ENCODE data around the gene ZNF17. TPM values are rescaled to one million over a fixed set of nuclear protein-coding genes. Genes with fewer than 3 reads are reported as not detected.

ZNF17 gene
- polyA plus RNA-seq, 3 donors, result 1.4 to 3.3 (median 2.3) TPM

DNA sequence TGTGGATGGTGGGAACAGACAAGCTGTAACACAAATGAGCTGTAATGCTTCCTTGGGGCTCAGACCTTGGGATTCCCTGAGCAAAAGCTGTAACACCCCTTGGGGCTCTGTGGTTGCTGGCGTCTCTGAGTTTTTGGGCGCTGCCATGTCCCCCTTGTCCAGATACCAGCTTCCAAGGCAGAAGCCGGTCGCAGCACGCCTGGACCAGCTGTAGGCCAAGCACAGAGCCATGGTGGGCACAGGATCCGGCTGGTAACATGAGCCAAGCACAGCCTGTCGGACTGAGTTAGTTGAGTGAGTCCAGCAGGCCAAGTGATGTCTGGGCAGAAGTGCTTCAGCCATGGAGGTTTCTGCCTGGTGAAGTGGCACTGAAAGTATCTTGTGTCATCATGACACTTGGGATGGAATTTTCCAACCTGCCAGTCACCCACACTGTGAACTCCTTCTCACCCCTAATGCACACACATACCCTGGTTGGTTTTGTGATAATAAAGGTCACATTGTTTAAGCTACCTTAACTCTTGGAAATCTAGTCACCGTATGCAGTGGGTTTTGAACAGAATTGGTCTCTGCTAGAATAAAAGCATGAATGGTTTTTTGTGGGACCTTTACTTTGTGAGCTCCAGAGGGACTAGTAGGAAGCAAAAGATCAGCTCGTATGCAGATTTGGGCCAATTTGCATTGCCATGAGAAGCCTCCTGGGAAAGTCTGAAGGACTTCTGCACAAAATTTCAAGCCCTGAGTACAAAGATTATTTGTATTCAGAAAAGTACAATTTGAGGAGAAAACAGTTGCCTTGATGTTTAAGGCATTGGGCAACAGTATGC, 7.0 kb upstream of the ZNF17 start:
- Mint-ChIP-seq H3K9me3 (peaks cover 9 to 45% (median 34%) of the 10 kb centered on the region in 7 donors), H3K4me1 (no peaks in the 10 kb centered on the region), H3K4me3 (no peak overlapping the region), H3K27me3 (ENCODE audit: low read depth in 3 of 3) (peaks cover 0 to 2% (median 1%) of the 10 kb centered on the region in 3 donors), H3K27ac (no peak overlapping the region), H3K36me3 (peaks cover 5 to 8% of the 10 kb centered on the region in 2 donors)
- Histone ChIP-seq H3K4me2 (replicated peaks; ENCODE audit: extremely low read depth, low read length, poor library complexity, severe bottlenecking) (no peak overlapping the region), H3K9ac (ENCODE audit: insufficient read depth, low read length, poor library complexity, severe bottlenecking) (no peak overlapping the region), H3K27me3 (ENCODE audit: control insufficient read depth in 2 of 2, insufficient read depth in 2 of 2, low read length in 2 of 2) (no peaks in the 10 kb centered on the region), H3K4me3 (replicated peaks in 1 of 3; ENCODE audit: low read depth in 2 of 3, low read length in 3 of 3) (no peak overlapping the region), H2AFZ (ENCODE audit: insufficient read depth, low read depth, low read length, poor library complexity, severe bottlenecking) (no peak overlapping the region), H3K36me3 (replicated peaks in 1 of 2; ENCODE audit: control insufficient read depth in 1 of 2, insufficient read depth in 2 of 2, low read length in 2 of 2) (peaks cover 4 to 13% of the 10 kb centered on the region in 2 donors), H4K20me1 (ENCODE audit: insufficient read depth, low read length) (no peaks in the 10 kb centered on the region), H3K79me2 (ENCODE audit: insufficient read depth, low read length) (no peaks in the 10 kb centered on the region), H3K9me3 (replicated peaks in 1 of 2; ENCODE audit: control insufficient read depth in 1 of 2, insufficient read depth in 1 of 2, low read length in 2 of 2) (peaks cover 29 to 33% of the 10 kb centered on the region in 2 donors), H3K27ac (ENCODE audit: low read depth in 1 of 2, low read length in 2 of 2) (no peak overlapping the region), H3K4me1 (ENCODE audit: control insufficient read depth in 1 of 2, insufficient read depth in 2 of 2, low read length in 2 of 2) (no peaks in the 10 kb centered on the region)
- intact Hi-C loops (cut with micrococcal nuclease), result loop anchor here in 1 of 2 donors (10.0 kb wide), 1 partner anchor 751 kb away; the partner anchor contains the start of gene ZNF329
- 97% methylated on average over 8 of the region's 9 CpGs for WGBS (ENCODE audit: insufficient coverage)
- TF ChIP-seq, protein P1, sequence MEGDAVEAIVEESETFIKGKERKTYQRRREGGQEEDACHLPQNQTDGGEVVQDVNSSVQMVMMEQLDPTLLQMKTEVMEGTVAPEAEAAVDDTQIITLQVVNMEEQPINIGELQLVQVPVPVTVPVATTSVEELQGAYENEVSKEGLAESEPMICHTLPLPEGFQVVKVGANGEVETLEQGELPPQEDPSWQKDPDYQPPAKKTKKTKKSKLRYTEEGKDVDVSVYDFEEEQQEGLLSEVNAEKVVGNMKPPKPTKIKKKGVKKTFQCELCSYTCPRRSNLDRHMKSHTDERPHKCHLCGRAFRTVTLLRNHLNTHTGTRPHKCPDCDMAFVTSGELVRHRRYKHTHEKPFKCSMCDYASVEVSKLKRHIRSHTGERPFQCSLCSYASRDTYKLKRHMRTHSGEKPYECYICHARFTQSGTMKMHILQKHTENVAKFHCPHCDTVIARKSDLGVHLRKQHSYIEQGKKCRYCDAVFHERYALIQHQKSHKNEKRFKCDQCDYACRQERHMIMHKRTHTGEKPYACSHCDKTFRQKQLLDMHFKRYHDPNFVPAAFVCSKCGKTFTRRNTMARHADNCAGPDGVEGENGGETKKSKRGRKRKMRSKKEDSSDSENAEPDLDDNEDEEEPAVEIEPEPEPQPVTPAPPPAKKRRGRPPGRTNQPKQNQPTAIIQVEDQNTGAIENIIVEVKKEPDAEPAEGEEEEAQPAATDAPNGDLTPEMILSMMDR (IDR thresholded peaks at IDR 0.05), result no peak
- no peak for DNase-seq

DNA sequence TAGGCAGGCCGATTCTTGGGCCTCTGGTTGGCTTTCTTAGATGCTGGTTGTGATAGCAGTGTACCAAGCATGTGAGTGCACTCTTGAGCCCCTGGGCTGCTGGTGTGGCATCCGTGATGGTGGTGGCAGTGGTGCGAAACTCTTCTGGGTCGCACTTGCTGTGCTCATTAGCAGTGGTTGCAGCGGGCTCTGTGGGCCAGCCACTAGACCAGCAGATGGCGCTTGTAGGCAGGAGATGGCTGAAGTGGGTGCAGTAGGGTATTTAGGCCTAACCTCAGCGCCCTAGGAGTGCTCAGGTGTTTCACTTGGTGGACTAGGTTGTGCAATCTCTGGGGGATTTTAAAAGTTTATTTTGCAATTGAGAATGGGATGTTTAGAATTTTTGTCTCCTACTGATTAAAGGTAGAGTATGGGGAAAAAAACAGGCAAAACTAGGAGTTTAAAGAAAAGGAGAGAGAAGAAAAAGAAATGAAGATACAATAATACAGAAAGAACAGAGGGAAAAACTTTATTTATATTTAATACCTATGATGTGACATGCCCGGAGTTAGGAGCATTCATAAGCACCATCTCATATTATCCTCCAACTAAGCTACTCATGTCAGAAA, 4.3 kb upstream of the ZNF17 start:
- intact Hi-C loops (cut with micrococcal nuclease), result loop anchor here in 1 of 2 donors (10.0 kb wide), 1 partner anchor 748 kb away; the partner anchor contains the start of gene ZNF329
- no peak overlapping the region for H3K9ac ChIP-seq (ENCODE audit: insufficient read depth, low read length, poor library complexity, severe bottlenecking)
- peaks cover 14 to 21% of the 10 kb centered on the region in 2 donors for H3K9me3 ChIP-seq (replicated peaks in 1 of 2; ENCODE audit: control insufficient read depth in 1 of 2, insufficient read depth in 1 of 2, low read length in 2 of 2)
- no peak overlapping the region for H3K4me2 ChIP-seq (replicated peaks; ENCODE audit: extremely low read depth, low read length, poor library complexity, severe bottlenecking)
- no peak overlapping the region for H3K4me3 ChIP-seq (replicated peaks in 1 of 3; ENCODE audit: low read depth in 2 of 3, low read length in 3 of 3)
- no peaks in the 10 kb centered on the region for H4K20me1 ChIP-seq (ENCODE audit: insufficient read depth, low read length)
- peak; percentile 11 to 30 (median 24) for DNase-seq
- peaks cover 9 to 10% of the 10 kb centered on the region in 2 donors for H3K4me1 ChIP-seq (ENCODE audit: control insufficient read depth in 1 of 2, insufficient read depth in 2 of 2, low read length in 2 of 2)
- no peak overlapping the region for H2AFZ ChIP-seq (ENCODE audit: insufficient read depth, low read depth, low read length, poor library complexity, severe bottlenecking)
- H3K27ac Mint-ChIP-seq, result peak overlapping the region in 2 of 7 donors; percentile 16 to 26
- TF ChIP-seq, protein P1 (IDR thresholded peaks at IDR 0.05), result peak; percentile 52
- peaks cover 6% of the 10 kb centered on the region for H3K79me2 ChIP-seq (ENCODE audit: insufficient read depth, low read length)
- H3K36me3 ChIP-seq (replicated peaks in 1 of 2; ENCODE audit: control insufficient read depth in 1 of 2, insufficient read depth in 2 of 2, low read length in 2 of 2), result peaks cover 0 to 4% of the 10 kb centered on the region in 2 donors
- no peak overlapping the region for H3K4me3 Mint-ChIP-seq
- peaks cover 8% of the 10 kb centered on the region for H3K4me1 Mint-ChIP-seq
- WGBS (ENCODE audit: insufficient coverage), result 25% methylated on average over 7 of the region's 8 CpGs
- no peaks in the 10 kb centered on the region for H3K36me3 Mint-ChIP-seq
- H3K27me3 Mint-ChIP-seq (ENCODE audit: low read depth in 3 of 3), result peaks cover 0 to 2% (median 0%) of the 10 kb centered on the region in 3 donors
- H3K9me3 Mint-ChIP-seq, result peaks cover 2 to 24% (median 18%) of the 10 kb centered on the region in 7 donors
- H3K27ac ChIP-seq (ENCODE audit: low read depth in 1 of 2, low read length in 2 of 2), result no peak overlapping the region
- H3K27me3 ChIP-seq (ENCODE audit: control insufficient read depth in 2 of 2, insufficient read depth in 2 of 2, low read length in 2 of 2), result no peaks in the 10 kb centered on the region
